AG04450 (cell line): ENCODE data around the gene ALPI. TPM values are rescaled to one million over a fixed set of nuclear protein-coding genes. Genes with fewer than 3 reads are reported as not detected.

Experiments
- CTCF ChIA-PET: fragments of 300-600, 350-600 bp; formaldehyde crosslinking; extraction: SDS; loops from one replicate; lab custom pipeline; 2022; ENCODE audit warnings: antibody characterized with exemption, inconsistent platforms; lab: Charles Lee
- POLR2A ChIA-PET: fragments of 350-600 bp; formaldehyde crosslinking; extraction: SDS; loops from one replicate; lab custom pipeline; 2021; ENCODE audit warnings: antibody characterized with exemption, inconsistent platforms; lab: Yijun Ruan, JAX
- DNase-seq: peaks from one replicate; pipeline ENCODE4 v3.0.0-alpha.2; 2011; ENCODE audit warnings: low read depth, low spot score
- H3K27ac ChIP-seq: one replicate; pipeline ENCODE4 v1.5.1; 2012; ENCODE audit warnings: low read depth, low read length, control low read depth
- H3K27me3 ChIP-seq: one replicate; pipeline ENCODE4 v1.6.0; 2012; ENCODE audit warnings: low read length; ENCODE audit not compliant: control insufficient read depth, insufficient read depth
- H3K4me3 ChIP-seq: 2 replicates; pipeline ENCODE4 v1.5.1; 2011; ENCODE audit warnings: mild to moderate bottlenecking, low read depth, low read length, control low read depth
- H3K9me3 ChIP-seq: 2 replicates; pipeline ENCODE4 v1.5.1; 2012; ENCODE audit warnings: low read length; ENCODE audit not compliant: control insufficient read depth, insufficient read depth
- CTCF ChIP-seq: IDR thresholded peaks from 2 replicates; pipeline ENCODE4 v1.5.1; 2011; ENCODE audit warnings: low read depth, low read length, control low read depth, inconsistent platforms
- polyA plus RNA-seq: library from polyadenylated mRNA; depleted of rRNA; stranded (reverse); fragments of >200 nt; gene quantifications from 2 replicates; pipeline ENCODE4 v1.2.3, GENCODE V29; 2011

Gene ALPI
- polyA plus RNA-seq, 1 experiment: not detected

GRCh38 chr2:232415736-232416520 lies 40.0 kb upstream of the ALPI start:
- no peak for DNase-seq
- CTCF ChIA-PET: interaction anchor here (0.6 to 1.2 kb wide), 2 partner anchors 12 to 515 kb away, joined by 3 read pairs; no protein-coding TSS in a partner anchor
- POLR2A ChIA-PET: no interaction called here
- TF ChIP-seq CTCF: no peak
- peaks cover 47% of the 10 kb centered on the region for H3K27me3 ChIP-seq
- H3K4me3 ChIP-seq: no peak overlapping the region
- H3K27ac ChIP-seq: no peak overlapping the region
- H3K9me3 ChIP-seq: peaks cover under 1% of the 10 kb centered on the region; the same call in 1 of the 2 replicates

DNA sequence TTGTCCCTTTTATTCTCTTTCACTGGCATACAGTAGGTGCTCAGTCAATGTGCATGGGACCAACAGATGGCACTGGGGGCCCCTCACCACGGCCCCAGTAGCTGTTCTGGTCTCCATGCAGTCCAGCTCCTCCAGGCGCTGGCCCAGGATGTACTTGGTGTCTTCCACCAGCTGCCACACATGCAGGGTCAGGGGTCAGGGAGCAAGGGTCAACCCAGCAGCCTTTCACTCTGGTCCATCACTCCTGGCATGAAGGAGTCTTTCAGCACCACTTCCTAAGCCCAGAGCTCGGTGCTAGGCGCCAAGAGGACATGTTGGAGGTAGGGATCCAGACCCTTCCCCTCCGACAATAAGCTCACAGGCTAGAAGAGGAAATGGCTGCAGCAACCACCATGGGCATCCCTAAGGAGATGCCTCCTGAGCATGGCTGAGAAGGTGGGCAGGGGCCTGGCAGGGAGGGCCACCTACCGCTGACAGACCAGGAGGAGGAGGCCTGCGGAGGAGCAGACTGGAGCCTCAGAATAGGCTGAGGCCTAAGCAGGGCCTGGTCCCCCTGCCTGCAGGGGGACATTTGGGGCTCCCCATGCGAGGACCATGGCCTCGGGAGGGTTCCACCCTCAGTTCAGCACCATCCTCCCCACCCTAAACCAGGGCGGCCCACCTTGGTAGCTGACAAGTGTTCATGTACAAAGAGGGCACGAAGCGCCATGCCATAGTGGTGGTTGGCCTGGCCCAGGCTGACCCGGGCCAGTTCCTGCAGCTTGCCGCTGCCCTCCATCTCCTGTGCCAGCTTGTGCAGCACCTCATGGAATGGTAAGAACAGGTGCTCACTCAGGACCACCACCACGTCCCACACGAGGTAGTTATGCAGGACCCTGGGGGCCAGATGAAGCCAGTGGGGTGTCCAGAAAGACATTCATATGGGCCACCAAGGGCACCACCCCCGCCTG lies 39.2 kb upstream of the ALPI start:
- Histone ChIP-seq H3K27ac (no peak overlapping the region), H3K27me3 (peaks cover 49% of the 10 kb centered on the region), H3K4me3 (no peak overlapping the region), H3K9me3 (peaks cover 8% of the 10 kb centered on the region)
- POLR2A ChIA-PET: no interaction called here
- TF ChIP-seq CTCF: no peak
- CTCF ChIA-PET: interaction anchor here (1.2 kb wide), 1 partner anchor 516 kb away, joined by 3 read pairs; no protein-coding TSS in a partner anchor
- no peak for DNase-seq

DNA sequence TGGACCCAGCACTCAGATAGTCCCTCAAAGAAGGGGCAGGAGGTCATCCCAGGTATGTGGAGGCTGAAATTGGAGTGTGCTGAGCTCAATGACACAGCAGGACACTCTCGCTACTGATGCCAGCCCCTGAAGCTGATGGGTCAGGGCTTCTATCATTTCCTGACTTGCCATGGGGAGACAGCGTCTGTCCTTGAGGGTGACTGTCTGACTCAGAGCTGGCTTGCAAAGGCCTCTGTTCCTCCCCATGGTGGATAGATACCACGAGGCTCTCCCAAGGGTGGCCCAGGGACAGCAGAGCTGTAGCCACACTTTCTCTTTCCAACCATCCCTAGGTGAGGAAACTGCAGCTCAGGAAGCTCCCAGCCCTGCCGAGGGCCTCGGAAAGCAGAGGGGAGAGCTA lies 38.5 kb upstream of the ALPI start:
- POLR2A ChIA-PET: no interaction called here

DNA sequence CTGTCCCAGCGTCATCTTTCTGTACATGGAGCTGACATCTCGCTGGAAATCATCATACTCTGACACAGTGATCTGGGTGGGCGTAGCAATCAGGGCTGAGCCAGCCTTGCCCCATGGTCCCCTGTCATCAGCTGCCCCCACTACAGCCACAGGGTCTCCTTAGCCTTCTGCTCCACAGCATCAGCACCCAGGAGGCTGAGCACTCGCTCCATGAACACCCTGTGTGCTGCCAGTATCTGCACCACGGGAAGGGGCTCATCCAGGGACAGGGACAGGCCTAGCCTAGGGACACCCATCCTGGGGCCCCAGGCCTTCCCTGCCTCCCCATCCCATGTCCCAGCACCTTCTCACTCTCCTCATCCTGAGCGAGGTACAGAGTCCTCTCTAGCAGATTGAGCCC lies 37.9 kb upstream of the ALPI start:
- Histone ChIP-seq H3K27me3 (peaks cover 58% of the 10 kb centered on the region), H3K4me3 (no peak overlapping the region), H3K9me3 (peaks cover 14% of the 10 kb centered on the region), H3K27ac (no peak overlapping the region)
- TF ChIP-seq CTCF: no peak
- POLR2A ChIA-PET: no interaction called here
- CTCF ChIA-PET: no interaction called here
- no peak for DNase-seq

More for the DNA sequence above, 38.5 kb upstream of the ALPI start:
- H3K27ac ChIP-seq: no peak overlapping the region
- no peak for TF ChIP-seq CTCF
- CTCF ChIA-PET: no interaction called here
- DNase-seq: no peak
- H3K4me3 ChIP-seq: no peak overlapping the region
- peaks cover 14% of the 10 kb centered on the region for H3K9me3 ChIP-seq
- peaks cover 56% of the 10 kb centered on the region for H3K27me3 ChIP-seq
